Brain microvascular endothelial cell (primary cell): ENCODE measurements around the gene CGGBP1.

Source experiments
- DNase-seq: peaks from one replicate; pipeline ENCODE4 v3.0.0-alpha.2; 2020
- H3K27ac ChIP-seq: fragments of 250-450 bp; sonication (Bioruptor Pico); 2 replicates; pipeline ENCODE4 v1.5.1; 2020; ENCODE audit warnings: mild to moderate bottlenecking, moderate library complexity
- H3K27me3 ChIP-seq: fragments of 250-450 bp; sonication (Bioruptor Pico); replicated peaks from 2 replicates; pipeline ENCODE4 v1.5.1; 2020; ENCODE audit warnings: mild to moderate bottlenecking
- H3K36me3 ChIP-seq: fragments of 250-450 bp; sonication (Bioruptor Pico); replicated peaks from 2 replicates; pipeline ENCODE4 v1.5.1; 2020; ENCODE audit warnings: mild to moderate bottlenecking
- H3K4me3 ChIP-seq: 2 replicates; pipeline ENCODE4 v1.5.1; 2011; ENCODE audit warnings: low read depth, mild to moderate bottlenecking, control low read depth, low read length, moderate library complexity
- in situ Hi-C: cut with HindIII; loops from 2 replicates; pipeline ENCODE4 v1.10.0; 2017; ENCODE audit warnings: low sequenced_read_pairs, low pct_ligation_motif_present
- TF ChIP-seq, protein P1 (sequence below): IDR thresholded peaks from 2 replicates; pipeline ENCODE4 v1.5.1; 2011; ENCODE audit warnings: low read depth, mild to moderate bottlenecking, moderate library complexity, low read length, control low read depth, inconsistent platforms; ENCODE audit errors: missing control alignments

The CGGBP1 gene, protein sequence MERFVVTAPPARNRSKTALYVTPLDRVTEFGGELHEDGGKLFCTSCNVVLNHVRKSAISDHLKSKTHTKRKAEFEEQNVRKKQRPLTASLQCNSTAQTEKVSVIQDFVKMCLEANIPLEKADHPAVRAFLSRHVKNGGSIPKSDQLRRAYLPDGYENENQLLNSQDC

DNA sequence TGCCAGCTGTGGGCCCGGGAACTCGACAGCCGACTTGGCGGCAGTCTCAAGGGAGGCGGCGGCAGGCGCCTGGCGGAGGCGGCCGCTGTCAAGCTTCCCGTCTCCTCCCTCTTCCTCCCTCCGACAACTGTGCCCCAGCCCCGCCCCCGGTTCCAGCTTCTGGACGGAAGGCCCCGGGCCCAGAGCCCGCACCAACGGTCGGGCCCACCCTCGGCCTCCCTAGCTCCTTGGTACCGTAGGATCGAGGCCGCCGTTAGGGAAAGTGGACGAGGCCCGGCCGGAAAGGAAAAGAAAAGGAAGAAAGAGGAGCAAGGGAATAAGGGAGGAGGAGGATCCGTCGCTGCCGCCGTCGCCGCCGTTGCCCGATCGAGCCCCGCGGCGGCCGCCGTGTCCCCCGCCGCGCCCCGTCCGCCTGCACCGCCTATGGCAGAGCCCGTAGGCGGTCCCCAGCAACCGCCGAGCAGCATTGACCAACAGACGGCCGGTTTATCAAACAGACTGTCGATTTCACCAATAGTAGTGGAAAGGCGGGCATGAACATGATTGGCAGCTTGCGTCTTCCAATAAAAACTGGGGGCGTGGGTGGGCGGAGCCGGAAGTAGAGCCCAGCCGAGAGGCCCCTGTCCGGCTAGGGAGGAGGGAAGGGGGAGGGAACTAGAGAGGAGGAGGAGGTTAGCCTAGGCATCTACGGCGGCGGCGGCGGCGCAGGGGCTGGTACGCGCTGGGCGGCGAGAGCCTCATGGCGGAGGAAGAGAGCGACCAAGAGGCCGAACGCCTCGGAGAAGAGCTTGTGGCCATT lies at the start of gene CGGBP1, which contains the start of gene ZNF654:
Gene CGGBP1, minus strand, starts transcription at position 425 of the 799 bp plus-strand sequence. CDS start 3,029 bp downstream, outside the sequence.
Gene ZNF654, plus strand, starts transcription at position 675 of the 799 bp plus-strand sequence. Its CDS starts 65 bp downstream, at position 740.
- no peaks in the 10 kb centered on the region for H3K27me3 ChIP-seq
- in situ Hi-C loops, result no loop called here
- H3K36me3 ChIP-seq, result peaks cover 8% of the 10 kb centered on the region
- TF ChIP-seq, protein P1, sequence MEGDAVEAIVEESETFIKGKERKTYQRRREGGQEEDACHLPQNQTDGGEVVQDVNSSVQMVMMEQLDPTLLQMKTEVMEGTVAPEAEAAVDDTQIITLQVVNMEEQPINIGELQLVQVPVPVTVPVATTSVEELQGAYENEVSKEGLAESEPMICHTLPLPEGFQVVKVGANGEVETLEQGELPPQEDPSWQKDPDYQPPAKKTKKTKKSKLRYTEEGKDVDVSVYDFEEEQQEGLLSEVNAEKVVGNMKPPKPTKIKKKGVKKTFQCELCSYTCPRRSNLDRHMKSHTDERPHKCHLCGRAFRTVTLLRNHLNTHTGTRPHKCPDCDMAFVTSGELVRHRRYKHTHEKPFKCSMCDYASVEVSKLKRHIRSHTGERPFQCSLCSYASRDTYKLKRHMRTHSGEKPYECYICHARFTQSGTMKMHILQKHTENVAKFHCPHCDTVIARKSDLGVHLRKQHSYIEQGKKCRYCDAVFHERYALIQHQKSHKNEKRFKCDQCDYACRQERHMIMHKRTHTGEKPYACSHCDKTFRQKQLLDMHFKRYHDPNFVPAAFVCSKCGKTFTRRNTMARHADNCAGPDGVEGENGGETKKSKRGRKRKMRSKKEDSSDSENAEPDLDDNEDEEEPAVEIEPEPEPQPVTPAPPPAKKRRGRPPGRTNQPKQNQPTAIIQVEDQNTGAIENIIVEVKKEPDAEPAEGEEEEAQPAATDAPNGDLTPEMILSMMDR, result no peak
- peak within 1 kb of the TSS; percentile 73 for H3K27ac ChIP-seq
- peak within 1 kb of the TSS; percentile 89 for H3K4me3 ChIP-seq
- peak; percentile 99 for DNase-seq

DNA sequence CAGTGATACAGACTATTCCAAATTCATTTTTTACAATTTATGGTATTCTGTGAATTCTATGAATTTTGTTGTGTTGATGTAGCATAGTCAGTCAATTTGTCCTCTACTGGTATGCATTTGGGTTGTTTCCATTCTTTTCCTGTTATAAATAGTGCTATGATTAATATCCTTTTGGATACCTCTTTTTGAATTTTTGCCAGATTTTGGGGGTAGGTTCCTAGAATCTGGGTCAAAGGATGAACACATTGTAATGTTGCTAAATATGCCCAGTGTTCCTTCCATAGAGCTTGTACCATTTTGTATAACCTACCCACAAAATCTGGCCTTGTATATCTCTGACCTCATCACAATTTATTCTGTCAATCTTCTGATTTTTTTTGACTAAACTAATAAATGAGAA lies 46.5 kb upstream of the CGGBP1 start:
- TF ChIP-seq, protein P1, result no peak
- H3K4me3 ChIP-seq, result no peak overlapping the region
- in situ Hi-C loops, result no loop called here
- H3K36me3 ChIP-seq, result no peaks in the 10 kb centered on the region
- no peak overlapping the region for H3K27ac ChIP-seq
- no peaks in the 10 kb centered on the region for H3K27me3 ChIP-seq
- DNase-seq, result no peak

DNA sequence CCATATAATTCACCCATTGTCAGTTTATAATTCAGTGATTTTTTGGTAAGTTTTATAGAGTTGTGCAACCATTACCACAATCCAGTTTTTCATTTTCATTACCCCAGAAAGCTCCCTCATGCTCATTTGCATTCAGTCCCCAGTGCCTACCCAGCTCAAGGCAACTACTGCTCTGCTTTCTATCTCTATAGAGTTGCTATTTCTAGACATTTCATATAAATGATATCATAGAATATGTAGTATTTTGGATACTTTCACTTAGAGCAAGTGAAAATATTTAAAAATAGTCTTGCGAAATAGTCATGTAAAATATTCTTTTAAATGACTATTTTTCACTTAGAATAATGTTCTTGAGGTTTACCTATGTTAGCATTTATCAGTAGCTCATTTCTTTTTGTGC lies 42.3 kb upstream of the CGGBP1 start:
- in situ Hi-C loops, result no loop called here
- DNase-seq, result no peak
- no peak overlapping the region for H3K27ac ChIP-seq

DNA sequence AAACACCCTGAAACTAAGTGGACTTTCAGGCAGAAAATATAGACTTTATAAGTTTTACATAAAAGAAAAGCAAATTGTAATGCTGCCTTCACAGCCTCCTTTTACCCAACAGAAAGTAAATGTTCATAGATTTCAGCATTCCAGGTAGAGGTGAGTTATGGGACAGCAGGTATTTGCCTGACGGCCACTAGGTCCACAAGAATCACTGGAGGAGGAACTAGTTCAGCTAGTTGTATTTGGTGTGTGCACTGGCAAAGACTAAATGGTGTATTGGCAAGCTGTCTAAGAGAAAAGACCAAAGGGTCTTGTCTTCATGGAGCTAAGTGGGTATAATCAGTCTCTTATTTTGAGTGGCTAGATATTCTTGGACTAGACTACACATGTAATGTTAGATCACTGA lies 34.5 kb upstream of the CGGBP1 start:
- DNase-seq, result no peak
- Histone ChIP-seq H3K27ac (no peak overlapping the region), H3K4me3 (no peak overlapping the region), H3K36me3 (no peaks in the 10 kb centered on the region), H3K27me3 (no peaks in the 10 kb centered on the region)
- TF ChIP-seq, protein P1, result no peak
- in situ Hi-C loops, result no loop called here

More for the DNA sequence above, 42.3 kb upstream of the CGGBP1 start:
- Histone ChIP-seq H3K4me3 (no peak overlapping the region), H3K36me3 (no peaks in the 10 kb centered on the region), H3K27me3 (no peaks in the 10 kb centered on the region)
- TF ChIP-seq, protein P1, result no peak

DNA sequence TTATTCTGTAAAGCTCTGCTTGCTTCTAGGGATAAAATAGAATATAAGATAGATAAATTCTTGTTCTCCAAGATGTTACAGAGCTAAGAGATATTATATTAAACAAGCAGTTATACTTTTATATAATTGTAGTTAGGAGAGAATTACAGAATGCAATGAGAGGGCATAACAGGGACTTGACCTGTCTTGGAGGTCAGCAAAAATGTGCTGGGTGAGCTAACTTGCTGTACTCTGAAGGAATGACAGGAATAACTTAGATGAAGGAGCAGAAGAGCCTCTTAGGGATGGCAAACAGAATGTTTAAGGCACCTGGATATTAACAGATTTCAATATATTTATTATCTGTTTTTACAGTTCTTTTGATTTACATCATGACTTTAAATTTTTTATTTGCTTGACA lies 33.5 kb upstream of the CGGBP1 start:
- Histone ChIP-seq H3K36me3 (no peaks in the 10 kb centered on the region), H3K27me3 (no peaks in the 10 kb centered on the region), H3K4me3 (no peak overlapping the region), H3K27ac (no peak overlapping the region)
- TF ChIP-seq, protein P1, result no peak
- no peak for DNase-seq
- in situ Hi-C loops, result no loop called here

DNA sequence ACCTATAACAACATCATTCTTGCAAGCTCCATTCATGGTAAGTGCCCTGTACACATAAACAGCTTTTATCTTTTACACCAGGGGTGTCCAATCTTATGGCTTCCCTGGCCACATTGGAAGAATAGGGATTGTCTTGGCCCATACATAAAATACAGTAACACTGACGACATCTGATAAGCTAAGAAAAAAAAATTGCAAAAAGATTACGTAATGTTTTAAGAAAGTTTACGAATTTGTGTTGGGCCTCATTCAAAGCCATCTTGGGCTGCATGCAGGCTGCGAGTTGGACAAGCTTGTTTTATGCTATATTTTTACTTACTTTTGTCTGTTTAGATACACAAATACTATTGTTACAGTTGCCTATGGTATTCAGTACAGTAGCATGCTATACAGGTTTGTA lies 31.9 kb upstream of the CGGBP1 start:
- no peak for DNase-seq
- TF ChIP-seq, protein P1, result no peak
- H3K36me3 ChIP-seq, result no peaks in the 10 kb centered on the region
- no peak overlapping the region for H3K27ac ChIP-seq
- H3K4me3 ChIP-seq, result no peak overlapping the region
- H3K27me3 ChIP-seq, result no peaks in the 10 kb centered on the region
- in situ Hi-C loops, result no loop called here
